Gastroesophageal sphincter (tissue), 4 donors: ENCODE results near the gene KLHDC4. TPM values are rescaled to one million over a fixed set of nuclear protein-coding genes. Genes with fewer than 3 reads are reported as not detected.

ENCODE experiments used
- ATAC-seq: fragments of 150-250 bp; one replicate; pipeline ENCODE4 v1.9.1; 2016; ENCODE audit warnings: mild to moderate bottlenecking, moderate library complexity
- H3K27ac ChIP-seq, 4 donors: fragments of 200-600 bp; sonication (generic) in 3 of 4; 1 replicate in 3 of 4; 2 replicates in 1 of 4; pipeline ENCODE4 v1.5.1; 2016 to 2019
- H3K27me3 ChIP-seq: fragments of 200-600 bp; sonication (generic); one replicate; pipeline ENCODE4 v1.5.1; 2019
- H3K36me3 ChIP-seq, 2 donors: fragments of 200-600 bp; sonication (generic); one replicate each; pipeline ENCODE4 v1.5.1; 2019; ENCODE audit warnings: control low read depth in 1 of 2
- H3K4me1 ChIP-seq, 3 donors: fragments of 200-600 bp; sonication (generic); 1 replicate in 2 of 3; 2 replicates in 1 of 3; pipeline ENCODE4 v1.5.1; 2016 to 2019; ENCODE audit warnings: control low read depth in 2 of 3
- H3K4me3 ChIP-seq, 2 donors: fragments of 200-600 bp; sonication (generic); one replicate each; pipeline ENCODE4 v1.5.1; 2019; ENCODE audit warnings: mild to moderate bottlenecking in 1 of 2, moderate library complexity in 1 of 2
- H3K9me3 ChIP-seq, 3 donors: fragments of 200-600 bp; sonication (generic); one replicate each; pipeline ENCODE4 v1.5.1; 2017 to 2019; ENCODE audit warnings: control low read depth in 2 of 3
- CTCF ChIP-seq, 4 experiments: fragments of 200-600 bp in 2 of 4; fragments of 450-650 bp in 2 of 4; sonication (generic) in 1 of 4; IDR thresholded peaks; one replicate each; pipeline ENCODE4 v1.5.1; 2017 to 2019; ENCODE audit warnings: antibody characterized with exemption in 4 of 4, mild to moderate bottlenecking in 2 of 4, moderate library complexity in 2 of 4
- EP300 ChIP-seq: sonication (generic); formaldehyde crosslinking; IDR thresholded peaks from one replicate; pipeline ENCODE4 v1.6.1; 2017; ENCODE audit warnings: antibody characterized with exemption, mild to moderate bottlenecking
- POLR2A ChIP-seq, 2 donors: fragments of 450-650 bp; IDR thresholded peaks; one replicate each; pipeline ENCODE4 v1.6.1; 2017; ENCODE audit warnings: antibody characterized with exemption in 2 of 2, mild to moderate bottlenecking in 2 of 2, moderate library complexity in 1 of 2
- POLR2AphosphoS5 ChIP-seq: sonication (generic); formaldehyde crosslinking; IDR thresholded peaks from one replicate; pipeline ENCODE4 v1.6.1; 2017; ENCODE audit warnings: antibody characterized with exemption
- WGBS, 2 donors: methylation state at CpG; one replicate each; pipeline ENCODE4 v1.1.5; 2018; ENCODE audit warnings: low coverage in 1 of 2; 5-methylcytosine and 5-hydroxymethylcytosine counted together
- total RNA-seq, 4 donors: library from RNA; depleted of rRNA; stranded (reverse); fragments of >200 nt; gene quantifications; one replicate each; pipeline ENCODE4 v1.1.0, GENCODE V29; 2016

The KLHDC4 gene
- total RNA-seq, 4 donors from 2014 or later = 9.8 to 33.8 (median 24.4) TPM

DNA sequence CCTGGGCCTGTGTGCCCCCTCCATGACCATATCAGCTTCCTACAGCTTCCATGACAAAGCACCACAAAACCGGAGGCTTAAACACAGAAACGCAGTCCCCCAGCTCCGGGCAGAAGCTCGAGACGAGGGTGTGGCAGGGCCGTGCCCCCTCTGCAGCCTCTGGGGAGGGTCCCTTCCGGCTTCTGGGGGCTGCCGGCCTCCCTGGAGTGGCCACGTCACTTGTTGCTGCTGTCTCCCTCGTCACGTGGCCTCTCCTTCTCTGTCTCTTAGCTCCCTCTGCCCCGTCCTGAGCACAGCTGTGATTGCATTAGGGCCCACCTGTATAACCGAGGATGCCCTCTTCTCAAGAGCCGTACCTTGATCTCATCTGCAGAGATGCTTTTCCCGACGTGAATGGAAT lies 98.9 kb downstream of the KLHDC4 start:
- Histone ChIP-seq H3K27ac (no peak overlapping the region), H3K36me3 (no peaks in the 10 kb centered on the region), H3K27me3 (peaks cover 84% of the 10 kb centered on the region), H3K4me3 (no peak overlapping the region), H3K9me3 (no peaks in the 10 kb centered on the region), H3K4me1 (no peaks in the 10 kb centered on the region)
- 68% methylated on average over 9 of the region's 16 CpGs; no CpG with 5 or more reads in 1 of the 2 donors for WGBS, 2 donors
- TF ChIP-seq POLR2A (IDR thresholded peaks at IDR 0.05) = no peak
- TF ChIP-seq EP300 = no peak
- no peak for TF ChIP-seq CTCF (IDR thresholded peaks at IDR 0.05)
- no peak for TF ChIP-seq POLR2AphosphoS5
- ATAC-seq = no peak

DNA sequence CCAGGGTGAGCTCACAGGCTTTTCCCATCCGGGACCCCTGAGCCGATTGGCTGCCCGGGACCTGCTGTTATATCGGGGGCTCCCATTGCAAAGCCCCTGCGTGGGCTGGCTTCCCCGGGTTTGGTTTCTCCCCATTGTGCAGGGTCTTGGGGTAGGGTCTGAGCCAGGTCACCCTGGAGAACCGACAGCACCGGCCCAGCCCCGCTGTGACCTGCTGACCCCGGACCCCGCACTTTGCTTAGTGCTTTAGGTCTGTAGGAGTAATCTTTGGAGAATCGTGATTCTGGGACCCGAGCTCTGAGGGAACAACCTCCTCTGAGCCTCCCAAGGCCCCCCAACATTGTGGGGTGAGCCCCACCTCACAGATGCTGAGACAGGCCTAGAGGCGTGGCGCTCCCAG lies 100.6 kb downstream of the KLHDC4 start:
- Histone ChIP-seq H3K27me3 (peaks cover 84% of the 10 kb centered on the region), H3K36me3 (no peaks in the 10 kb centered on the region), H3K27ac (no peak overlapping the region), H3K9me3 (no peaks in the 10 kb centered on the region), H3K4me3 (no peak overlapping the region), H3K4me1 (no peaks in the 10 kb centered on the region)
- no peak for TF ChIP-seq EP300
- TF ChIP-seq CTCF (IDR thresholded peaks at IDR 0.05) = no peak
- TF ChIP-seq POLR2AphosphoS5 = no peak
- TF ChIP-seq POLR2A (IDR thresholded peaks at IDR 0.05) = no peak
- no CpG with 5 or more reads among the region's 15 CpGs for WGBS, 2 donors
- ATAC-seq = no peak

DNA sequence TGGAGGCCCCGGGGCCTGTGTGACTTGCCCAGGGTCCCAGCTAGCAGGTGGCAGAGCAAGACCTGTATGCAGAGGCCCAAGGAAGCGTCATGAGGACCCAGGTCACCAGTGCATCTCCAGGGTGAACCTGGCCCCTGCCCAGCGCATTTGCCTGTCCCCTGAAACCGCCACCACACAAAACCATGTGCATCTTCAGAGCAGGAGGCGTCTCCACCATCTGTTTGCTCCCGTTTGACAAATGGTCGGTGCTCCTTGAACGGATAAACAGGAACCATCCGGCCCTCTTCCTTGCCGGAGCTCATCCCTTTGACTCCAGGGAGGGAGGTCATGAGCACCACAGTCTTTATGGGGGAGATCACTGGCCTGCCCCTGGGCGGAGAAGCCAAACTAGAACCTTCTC lies 101.0 kb downstream of the KLHDC4 start:
- TF ChIP-seq CTCF (IDR thresholded peaks at IDR 0.05) (no peak), EP300 (no peak), POLR2A (IDR thresholded peaks at IDR 0.05) (no peak), POLR2AphosphoS5 (no peak)
- Histone ChIP-seq H3K9me3 (no peaks in the 10 kb centered on the region), H3K27me3 (peaks cover 84% of the 10 kb centered on the region), H3K36me3 (no peaks in the 10 kb centered on the region), H3K4me1 (no peaks in the 10 kb centered on the region), H3K27ac (no peak overlapping the region), H3K4me3 (no peak overlapping the region)
- no peak for ATAC-seq
- 85% methylated on average over 9 of the region's 11 CpGs; no CpG with 5 or more reads in 1 of the 2 donors for WGBS, 2 donors

DNA sequence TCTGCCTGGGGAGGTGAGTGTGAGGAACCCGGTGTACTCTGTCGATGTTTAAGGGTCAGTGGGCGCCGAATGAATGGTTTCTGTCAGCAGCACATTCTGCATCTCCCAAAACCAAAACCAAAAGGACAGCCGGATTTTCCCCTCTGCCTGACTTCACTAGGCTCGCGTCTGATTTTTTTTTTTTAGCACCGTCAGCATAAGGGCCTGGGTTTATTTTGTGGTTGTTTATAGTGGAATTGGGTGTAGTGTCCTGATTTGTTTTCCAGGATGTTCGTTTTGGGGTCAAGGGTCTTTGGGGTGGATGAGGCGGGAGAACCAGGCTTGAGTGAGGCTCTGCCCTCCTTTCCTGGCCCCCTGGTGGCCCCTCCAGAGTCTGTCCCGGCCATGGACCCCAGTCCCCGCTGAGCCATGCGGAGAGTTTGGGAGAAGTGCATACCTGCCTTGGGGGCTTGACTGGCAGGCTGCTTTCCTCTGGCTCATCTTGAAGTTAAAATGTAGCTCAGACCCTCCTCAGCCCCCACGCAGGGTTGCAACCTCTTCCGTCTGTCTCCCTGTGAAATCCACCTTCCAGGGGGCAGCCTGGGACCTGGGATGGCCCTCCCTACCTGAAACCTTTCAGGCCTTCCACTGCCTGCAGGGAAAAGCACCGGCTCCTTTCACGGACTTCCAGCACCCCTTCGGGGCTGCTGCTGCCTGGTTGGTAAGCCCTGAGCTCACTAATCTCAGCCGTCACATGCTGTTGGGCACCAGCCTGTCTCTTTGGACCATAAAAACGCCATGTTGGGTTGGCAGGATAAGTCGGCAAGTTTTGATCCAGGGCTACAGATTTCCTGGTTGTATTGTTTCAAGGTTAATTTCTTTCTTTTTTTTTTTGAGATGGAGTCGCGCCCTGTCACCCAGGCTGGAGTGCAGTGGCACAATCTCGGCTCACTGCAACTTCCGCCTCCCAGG lies 103.3 kb downstream of the KLHDC4 start:
- no peak for ATAC-seq
- Histone ChIP-seq H3K36me3 (no peaks in the 10 kb centered on the region), H3K27me3 (peaks cover 88% of the 10 kb centered on the region), H3K27ac (no peak overlapping the region), H3K9me3 (peaks cover 0 to 7% (median 0%) of the 10 kb centered on the region in 3 donors), H3K4me1 (no peaks in the 10 kb centered on the region), H3K4me3 (no peak overlapping the region)
- no peak for TF ChIP-seq POLR2AphosphoS5
- no peak for TF ChIP-seq EP300
- no peak for TF ChIP-seq CTCF (IDR thresholded peaks at IDR 0.05)
- no peak for TF ChIP-seq POLR2A (IDR thresholded peaks at IDR 0.05)
- 79 to 81% methylated on average over 14 to 15 of the region's 25 CpGs for WGBS, 2 donors

GRCh38 chr16:87661561-87661960 lies 104.2 kb downstream of the KLHDC4 start:
- Histone ChIP-seq H3K4me1 (no peaks in the 10 kb centered on the region), H3K27ac (no peak overlapping the region), H3K9me3 (peaks cover 0 to 9% (median 0%) of the 10 kb centered on the region in 3 donors), H3K27me3 (peaks cover 92% of the 10 kb centered on the region), H3K36me3 (no peaks in the 10 kb centered on the region), H3K4me3 (no peak overlapping the region)
- WGBS, 2 donors = 6 to 33% methylated on average over 3 to 7 of the region's 16 CpGs
- ATAC-seq = no peak
- TF ChIP-seq POLR2A (IDR thresholded peaks at IDR 0.05) = no peak
- no peak for TF ChIP-seq CTCF (IDR thresholded peaks at IDR 0.05)
- no peak for TF ChIP-seq EP300
- no peak for TF ChIP-seq POLR2AphosphoS5
